HG02759 (cell line): ENCODE results near the gene TMCO4.
A peak's percentile ranks its signal among the peaks of the same experiment; 100 is the strongest.

Experiments used
- ATAC-seq: cut with Tn5 transposase; IDR thresholded peaks from one replicate; pipeline ENCODE4 v1.9.1; 2021; ENCODE audit warnings: mild to moderate bottlenecking, moderate library complexity; ENCODE audit not compliant: unreplicated experiment

Gene TMCO4

GRCh38 chr1:19662313-19662712 lies 137.4 kb downstream of the TMCO4 start:
- no peak for ATAC-seq

- ATAC-seq = no peak
These were observed 137.9 kb downstream of the TMCO4 start for GRCh38 chr1:19661721-19662228.

- no peak for ATAC-seq
These were observed 141.5 kb downstream of the TMCO4 start for GRCh38 chr1:19658186-19658585.

GRCh38 chr1:19657511-19657910 lies 142.2 kb downstream of the TMCO4 start:
- ATAC-seq = no peak

- ATAC-seq = no peak
These were observed 142.8 kb downstream of the TMCO4 start for GRCh38 chr1:19656780-19657466.

GRCh38 chr1:19656134-19656779 lies 143.5 kb downstream of the TMCO4 start:
- ATAC-seq = no peak

- ATAC-seq = no peak
These were observed 144.0 kb downstream of the TMCO4 start for GRCh38 chr1:19655718-19656080.

GRCh38 chr1:19654886-19655717 lies 144.6 kb downstream of the TMCO4 start:
- ATAC-seq = no peak

- ATAC-seq = no peak
These were observed 145.3 kb downstream of the TMCO4 start for GRCh38 chr1:19654386-19654785.

- no peak for ATAC-seq
These were observed 148.5 kb downstream of the TMCO4 start for GRCh38 chr1:19651141-19651737.

GRCh38 chr1:19650416-19651140 lies 149.1 kb downstream of the TMCO4 start:
- ATAC-seq = no peak

- ATAC-seq = no peak
These were observed 151.0 kb downstream of the TMCO4 start for GRCh38 chr1:19648689-19649088.

- no peak for ATAC-seq
These were observed 151.5 kb downstream of the TMCO4 start for GRCh38 chr1:19648239-19648638.

- ATAC-seq = no peak
These were observed 152.1 kb downstream of the TMCO4 start for GRCh38 chr1:19647643-19648042.

GRCh38 chr1:19646377-19647319 lies 153.1 kb downstream of the TMCO4 start:
- ATAC-seq = no peak

- no peak for ATAC-seq
These were observed 154.1 kb downstream of the TMCO4 start for GRCh38 chr1:19645411-19646251.

- ATAC-seq = peak; percentile 28
These were observed 154.9 kb downstream of the TMCO4 start for GRCh38 chr1:19644681-19645410.

GRCh38 chr1:19644395-19644680 lies 155.4 kb downstream of the TMCO4 start:
- ATAC-seq = peak; percentile 35
